ENCODE results near the gene ZNF565.
A peak's percentile ranks its signal among the peaks of the same experiment; 100 is the strongest.
"Not testable (repeated sequence)": the region's sequence is repeated elsewhere in the genome, so short reads cannot be mapped to it uniquely, and the experiment has no call there.

Gene ZNF565

DNA sequence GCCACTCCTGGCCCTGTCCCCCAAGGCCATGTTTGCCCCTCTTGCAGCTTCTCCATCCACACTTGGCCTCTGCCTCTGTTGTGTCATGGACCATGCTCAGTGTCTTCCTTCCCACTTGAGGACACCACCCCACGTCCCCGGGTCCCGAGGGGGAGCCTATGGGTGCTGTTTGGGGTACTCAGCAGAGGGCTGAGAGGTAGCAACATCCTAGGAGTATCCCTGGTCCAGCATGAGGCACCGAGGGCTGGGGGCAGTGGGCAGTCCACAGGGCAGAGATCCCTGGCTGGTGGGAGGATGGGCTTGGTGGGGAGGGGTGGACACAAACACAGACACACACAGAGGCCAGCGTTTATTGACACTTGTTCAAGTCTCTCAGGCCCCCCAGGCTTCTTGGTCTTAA is 63.9 kb downstream of the ZNF565 start:
- DNase-seq (ENCODE audit: low spot score): no peak

- no peak for DNase-seq (ENCODE audit: low spot score)
Observed at GRCh38 chr19:36149673-36150406, 64.6 kb downstream of the ZNF565 start.

GRCh38 chr19:36144624-36145023 is 69.8 kb downstream of the ZNF565 start:
- DNase-seq (ENCODE audit: low spot score): no peak

GRCh38 chr19:36142496-36142895 is 72.0 kb downstream of the ZNF565 start:
- DNase-seq (ENCODE audit: low spot score): no peak

DNA sequence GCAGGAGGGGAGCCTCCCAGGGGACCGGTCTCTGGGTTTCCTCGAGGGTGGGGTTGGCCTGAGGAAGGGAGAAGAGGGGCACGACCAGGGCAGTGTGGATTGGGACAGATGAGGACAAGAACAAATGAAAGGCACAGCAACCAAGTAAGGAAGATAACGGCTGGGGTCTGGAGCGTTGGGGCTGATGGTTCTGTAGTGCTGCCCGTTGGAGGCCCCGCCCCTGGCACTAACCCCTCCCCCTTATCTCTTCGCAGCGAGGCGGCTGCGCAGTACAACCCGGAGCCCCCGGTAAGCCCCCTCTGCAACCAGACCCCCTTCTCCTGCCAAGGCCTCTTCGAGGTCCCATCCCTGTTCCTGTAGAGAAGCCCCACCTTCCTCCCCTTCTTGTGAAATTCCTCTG is 72.4 kb downstream of the ZNF565 start:
- no peak for DNase-seq (ENCODE audit: low spot score)

DNA sequence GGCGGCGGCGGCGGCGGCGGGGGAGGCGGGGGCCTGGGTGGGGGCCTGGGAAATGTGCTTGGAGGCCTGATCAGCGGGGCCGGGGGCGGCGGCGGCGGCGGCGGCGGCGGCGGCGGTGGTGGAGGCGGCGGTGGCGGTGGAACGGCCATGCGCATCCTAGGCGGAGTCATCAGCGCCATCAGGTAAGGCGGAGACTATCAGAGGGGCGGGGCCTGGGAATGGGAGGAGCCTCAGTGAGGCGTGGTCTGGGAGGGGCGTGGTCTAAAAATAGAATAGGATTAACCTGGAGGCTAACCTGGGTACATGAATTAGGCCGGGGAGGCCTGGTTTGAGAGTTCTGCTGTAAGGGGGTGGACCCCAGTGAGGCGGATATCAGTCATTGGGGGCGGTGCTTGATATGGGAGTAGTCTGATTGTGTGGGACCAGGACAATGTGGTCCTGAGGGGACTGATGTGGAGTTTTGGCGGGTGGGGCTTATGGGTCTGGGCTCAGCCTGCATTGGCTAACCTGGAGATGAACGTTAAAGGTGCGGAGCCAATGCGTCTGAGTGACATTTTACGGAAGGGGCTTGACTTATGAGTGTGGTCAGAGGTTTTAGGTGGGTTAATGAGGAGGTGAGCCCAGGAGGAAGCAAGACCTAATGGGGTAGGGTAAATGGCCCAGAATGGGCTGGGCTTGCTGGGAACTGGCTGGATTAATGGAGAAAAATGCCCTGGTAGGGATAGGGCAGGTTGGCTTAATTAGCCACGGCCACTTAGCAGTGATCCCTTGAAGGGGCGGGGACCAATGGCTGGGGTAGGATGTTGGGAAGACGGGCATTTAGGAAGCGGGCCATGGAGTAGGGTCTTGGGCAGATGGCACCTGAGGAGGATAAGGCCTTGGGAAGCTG is 73.2 kb downstream of the ZNF565 start:
- DNase-seq (ENCODE audit: low spot score): peak; percentile 94

GRCh38 chr19:36140304-36141038 is 74.0 kb downstream of the ZNF565 start:
- DNase-seq (ENCODE audit: low spot score): peak; percentile 72

- DNase-seq (ENCODE audit: low spot score): peak; percentile 93
Observed at GRCh38 chr19:36139473-36140303, 74.8 kb downstream of the ZNF565 start, which contains the start of gene CAPNS1. CAPNS1 (plus strand) TSS chr19:36140066; CDS start chr19:36141012, 946 bp downstream.

GRCh38 chr19:36139120-36139472 is 75.4 kb downstream of the ZNF565 start:
- no peak for DNase-seq (ENCODE audit: low spot score)

- no peak for DNase-seq (ENCODE audit: low spot score)
Observed at GRCh38 chr19:36136964-36137686, 77.3 kb downstream of the ZNF565 start.

DNA sequence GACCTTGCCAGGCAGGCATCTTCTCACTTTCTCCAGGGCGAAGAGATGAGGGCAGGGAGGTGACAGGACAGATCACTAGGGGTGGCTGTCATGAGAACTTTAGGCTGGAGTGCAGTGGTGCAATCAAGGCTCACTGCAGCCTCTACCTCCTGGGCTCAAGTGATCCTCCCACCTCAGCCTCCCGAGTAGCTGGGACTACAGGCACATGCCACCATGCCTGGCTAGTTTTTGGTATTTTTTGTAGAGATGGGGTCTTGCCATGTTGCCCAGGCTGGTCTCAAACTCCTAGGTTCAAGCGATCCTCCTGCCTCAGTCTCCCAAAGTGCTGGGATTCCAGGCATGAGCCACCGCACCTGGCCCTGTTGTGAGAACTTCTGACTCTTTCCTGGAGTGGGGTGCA is 79.6 kb downstream of the ZNF565 start:
- DNase-seq (ENCODE audit: low spot score): not testable (repeated sequence)
